HG02885 (cell line): Measurements from ENCODE around the gene IQCN.

Source experiments
- ATAC-seq: cut with Tn5 transposase; IDR thresholded peaks from one replicate; pipeline ENCODE4 v1.9.1; 2021; ENCODE audit warnings: mild to moderate bottlenecking; ENCODE audit not compliant: unreplicated experiment, poor library complexity

The IQCN gene

GRCh38 chr19:18234194-18234593 lies 40.1 kb downstream of the IQCN start:
- ATAC-seq: no peak

GRCh38 chr19:18233224-18233825 lies 40.9 kb downstream of the IQCN start:
- ATAC-seq: no peak

- ATAC-seq: no peak
Measured at GRCh38 chr19:18232540-18233223, 41.6 kb downstream of the IQCN start.

- ATAC-seq: no peak
Measured at GRCh38 chr19:18231775-18232174, 42.5 kb downstream of the IQCN start.

GRCh38 chr19:18230941-18231734 lies 43.1 kb downstream of the IQCN start:
- ATAC-seq: no peak

- ATAC-seq: no peak
Measured at GRCh38 chr19:18229915-18230314, 44.3 kb downstream of the IQCN start.

GRCh38 chr19:18229474-18229873 lies 44.8 kb downstream of the IQCN start:
- ATAC-seq: no peak

GRCh38 chr19:18227781-18228271 lies 46.4 kb downstream of the IQCN start:
- no peak for ATAC-seq

- ATAC-seq: no peak
Measured at GRCh38 chr19:18226956-18227780, 47.1 kb downstream of the IQCN start.

GRCh38 chr19:18225702-18226468 lies 48.4 kb downstream of the IQCN start, which contains the start of gene PDE4C:
TSS of gene PDE4C (minus strand) at chr19:18226438. CDS start at chr19:18226415, 23 bp downstream.
- no peak for ATAC-seq

GRCh38 chr19:18225355-18225701 lies 48.9 kb downstream of the IQCN start:
- no peak for ATAC-seq

- ATAC-seq: peak; percentile 91
Measured at GRCh38 chr19:18224525-18225354, 49.5 kb downstream of the IQCN start.

- peak; percentile 35 for ATAC-seq
Measured at GRCh38 chr19:18223860-18224524, 50.3 kb downstream of the IQCN start.

GRCh38 chr19:18221815-18222725 lies 52.2 kb downstream of the IQCN start:
- no peak for ATAC-seq

- ATAC-seq: no peak
Measured at GRCh38 chr19:18220632-18221275, 53.5 kb downstream of the IQCN start.

GRCh38 chr19:18219911-18220631 lies 54.2 kb downstream of the IQCN start:
- ATAC-seq: no peak
